SJCRH30 (cell line): ENCODE measurements around the gene PPM1H. TPM values are rescaled to one million over a fixed set of nuclear protein-coding genes. Genes with fewer than 3 reads are reported as not detected.

ENCODE experiments used
- DNase-seq, 2 experiments: peaks; one replicate each; pipeline ENCODE4 v3.0.0-alpha.2; 2015 to 2020
- H3K27ac ChIP-seq: fragments of 250-450 bp; sonication (Bioruptor Pico); 2 replicates; pipeline ENCODE4 v1.5.1; 2020; ENCODE audit warnings: mild to moderate bottlenecking, moderate library complexity
- H3K27me3 ChIP-seq: fragments of 250-450 bp; sonication (Bioruptor Pico); 2 replicates; pipeline ENCODE4 v1.5.1; 2020; ENCODE audit warnings: mild to moderate bottlenecking, moderate library complexity
- H3K36me3 ChIP-seq: fragments of 250-450 bp; sonication (Bioruptor Pico); 2 replicates; pipeline ENCODE4 v1.5.1; 2020; ENCODE audit warnings: mild to moderate bottlenecking, moderate library complexity
- H3K4me1 ChIP-seq: fragments of 250-450 bp; sonication (Bioruptor Pico); 2 replicates; pipeline ENCODE4 v1.5.1; 2020; ENCODE audit warnings: mild to moderate bottlenecking, moderate library complexity
- H3K4me3 ChIP-seq: fragments of 250-450 bp; sonication (Bioruptor Pico); 2 replicates; pipeline ENCODE4 v1.5.1; 2020; ENCODE audit warnings: mild to moderate bottlenecking, moderate library complexity
- H3K9me3 ChIP-seq: fragments of 250-450 bp; sonication (Bioruptor Pico); replicated peaks from 2 replicates; pipeline ENCODE4 v1.5.1; 2020; ENCODE audit warnings: mild to moderate bottlenecking, moderate library complexity
- total RNA-seq: library from RNA; depleted of rRNA; stranded (reverse); fragments of >200 nt; shearing (Covaris generic); gene quantifications from 2 replicates; pipeline ENCODE4 v1.2.3, GENCODE V29; 2014; rRNA removed

Gene PPM1H
- total RNA-seq, 1 experiment from 2014 or later: 4.1 TPM

GRCh38 chr12:62603811-62604098 lies 331.2 kb downstream of the PPM1H start:
- H3K36me3 ChIP-seq: no peaks in the 10 kb centered on the region
- H3K4me3 ChIP-seq: peak overlapping the region; percentile 84
- H3K4me1 ChIP-seq: peaks cover 9% of the 10 kb centered on the region
- H3K27me3 ChIP-seq: no peaks in the 10 kb centered on the region
- H3K27ac ChIP-seq: peak overlapping the region; percentile 98
- no peak for DNase-seq
- no peaks in the 10 kb centered on the region for H3K9me3 ChIP-seq

GRCh38 chr12:62603061-62603810 lies 331.7 kb downstream of the PPM1H start:
- Histone ChIP-seq H3K27me3 (no peaks in the 10 kb centered on the region), H3K4me3 (peak overlapping the region; percentile 84), H3K9me3 (no peaks in the 10 kb centered on the region), H3K36me3 (no peaks in the 10 kb centered on the region), H3K4me1 (peaks cover 9% of the 10 kb centered on the region), H3K27ac (peak overlapping the region; percentile 98)
- DNase-seq: peak; percentile 83 to 84

GRCh38 chr12:62602255-62603060 lies 332.5 kb downstream of the PPM1H start:
- Histone ChIP-seq H3K4me3 (peak overlapping the region; percentile 84), H3K4me1 (peaks cover 9% of the 10 kb centered on the region), H3K27ac (peak overlapping the region; percentile 98), H3K36me3 (no peaks in the 10 kb centered on the region), H3K27me3 (no peaks in the 10 kb centered on the region), H3K9me3 (no peaks in the 10 kb centered on the region)
- peak; percentile 93 for DNase-seq

DNA sequence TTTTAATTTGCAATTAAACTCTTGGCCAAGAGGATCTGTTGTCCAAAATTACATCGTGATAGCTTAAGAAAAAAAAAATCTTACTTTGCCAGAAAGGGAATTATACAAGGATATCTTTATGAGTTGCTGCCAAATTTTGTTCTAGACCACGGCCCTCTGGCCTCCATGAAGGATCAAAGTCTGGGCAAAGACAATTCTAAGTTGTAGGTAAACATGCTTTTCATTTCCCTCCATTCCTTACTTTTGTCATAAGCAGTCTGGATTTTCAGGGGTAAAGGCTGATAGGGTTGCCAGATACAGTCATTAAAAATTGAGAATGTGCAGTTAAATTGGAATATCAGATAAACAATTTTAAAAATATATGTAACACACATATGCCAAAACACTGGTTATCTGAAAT lies 333.2 kb downstream of the PPM1H start:
- Histone ChIP-seq H3K9me3 (no peaks in the 10 kb centered on the region), H3K4me1 (peaks cover 9% of the 10 kb centered on the region), H3K27ac (peak overlapping the region; percentile 98), H3K36me3 (no peaks in the 10 kb centered on the region), H3K27me3 (no peaks in the 10 kb centered on the region), H3K4me3 (peak overlapping the region; percentile 84)
- DNase-seq: peak in 1 of 2 experiments; percentile 28

DNA sequence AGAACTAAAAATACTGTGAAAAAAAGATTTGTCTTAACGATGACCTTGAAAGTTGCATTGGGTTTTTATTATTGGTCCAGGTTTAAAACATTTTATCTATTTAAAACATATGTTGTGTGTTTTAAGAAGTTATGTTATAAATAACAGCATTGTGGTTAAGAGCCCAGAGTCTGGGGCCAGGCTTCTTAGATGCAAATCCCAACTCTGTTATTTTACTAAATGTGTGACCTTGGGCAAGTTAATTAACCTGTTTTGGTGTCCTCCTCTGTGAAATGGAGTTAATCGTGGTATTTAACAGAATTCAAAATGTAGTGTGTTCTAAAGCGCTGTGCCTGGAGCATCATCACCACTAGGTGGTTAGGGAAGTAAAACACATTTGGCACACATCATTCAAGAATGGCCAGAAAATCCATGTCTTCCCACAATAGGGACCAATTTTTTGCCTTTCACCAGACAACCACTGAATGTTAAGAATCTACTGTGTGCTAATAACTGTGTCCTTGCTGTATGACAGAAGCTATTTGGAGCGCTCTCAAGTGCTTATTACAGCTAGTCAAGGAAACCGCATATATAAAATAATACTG lies 335.0 kb downstream of the PPM1H start:
- Histone ChIP-seq H3K4me3 (no peak overlapping the region), H3K9me3 (no peaks in the 10 kb centered on the region), H3K36me3 (no peaks in the 10 kb centered on the region), H3K27ac (no peak overlapping the region), H3K27me3 (no peaks in the 10 kb centered on the region), H3K4me1 (peaks cover 9% of the 10 kb centered on the region)
- DNase-seq: no peak

DNA sequence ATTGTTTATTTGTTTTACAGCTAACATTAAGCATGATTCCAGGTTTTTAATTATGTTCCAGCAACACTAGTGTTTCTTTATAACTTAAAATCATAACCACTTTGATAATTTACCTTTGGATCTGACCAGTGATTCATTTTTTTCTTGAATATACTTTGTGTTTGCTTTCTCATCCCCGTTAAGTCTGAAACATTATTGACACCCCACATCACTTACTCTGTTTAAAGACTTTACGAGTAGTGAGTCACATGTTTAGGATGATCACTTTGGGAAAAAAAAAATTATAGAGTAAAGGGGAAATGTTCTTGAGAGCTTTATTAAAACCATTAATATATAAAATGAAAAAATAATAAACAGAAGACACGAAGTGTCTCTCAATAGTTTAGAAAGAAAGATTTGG lies 336.1 kb downstream of the PPM1H start:
- H3K36me3 ChIP-seq: no peaks in the 10 kb centered on the region
- no peaks in the 10 kb centered on the region for H3K9me3 ChIP-seq
- H3K27ac ChIP-seq: no peak overlapping the region
- no peak for DNase-seq
- H3K27me3 ChIP-seq: no peaks in the 10 kb centered on the region
- no peak overlapping the region for H3K4me3 ChIP-seq
- H3K4me1 ChIP-seq: peaks cover 9% of the 10 kb centered on the region

DNA sequence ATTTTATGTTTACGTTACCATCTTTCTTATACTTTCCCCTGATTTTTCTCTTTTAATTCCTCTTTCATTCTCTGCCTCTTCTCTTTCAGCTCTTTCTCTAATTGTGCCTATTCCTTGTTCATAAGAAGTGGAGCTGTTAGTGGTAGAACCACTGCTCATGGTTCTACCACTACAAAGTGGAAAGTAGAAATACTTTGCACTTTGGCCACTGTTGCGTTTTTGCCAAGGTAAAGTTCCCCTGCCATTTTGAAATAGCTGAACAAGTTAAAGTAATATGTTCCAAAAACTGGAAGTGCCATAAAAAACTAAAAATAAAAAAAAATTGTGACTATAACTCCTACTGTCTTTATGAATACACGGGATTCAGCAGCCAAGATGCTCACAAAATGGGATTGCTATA lies 337.7 kb downstream of the PPM1H start:
- Histone ChIP-seq H3K4me1 (peaks cover 9% of the 10 kb centered on the region), H3K9me3 (no peaks in the 10 kb centered on the region), H3K27ac (no peak overlapping the region), H3K4me3 (no peak overlapping the region), H3K27me3 (no peaks in the 10 kb centered on the region), H3K36me3 (no peaks in the 10 kb centered on the region)
- no peak for DNase-seq

Other genes with a start within 250 kb of the PPM1H start
- not detected in 2 replicates for gene AVPR1A, start 216.1 kb upstream of the PPM1H start, total RNA-seq